Peyer's patch (tissue), 4 donors: ENCODE measurements around the gene SCN1A.
"Not testable (repeated sequence)": the region's sequence is repeated elsewhere in the genome, so short reads cannot be mapped to it uniquely, and the experiment has no call there.

ENCODE experiments used
- POLR2A ChIP-seq, 2 donors: fragments of 450-650 bp; IDR thresholded peaks; one replicate each; pipeline ENCODE4 v1.5.1; 2017; ENCODE audit warnings: antibody characterized with exemption in 2 of 2, mild to moderate bottlenecking in 2 of 2, moderate library complexity in 2 of 2
- TF ChIP-seq, protein P1 (sequence below), 6 experiments: fragments of 450-650 bp in 4 of 6; fragments of 200-600 bp in 2 of 6; sonication (generic) in 1 of 6; IDR thresholded peaks; one replicate each; pipeline ENCODE4 v1.5.1; 2017 to 2019; ENCODE audit warnings: antibody characterized with exemption in 6 of 6, mild to moderate bottlenecking in 3 of 6, moderate library complexity in 1 of 6

DNA sequence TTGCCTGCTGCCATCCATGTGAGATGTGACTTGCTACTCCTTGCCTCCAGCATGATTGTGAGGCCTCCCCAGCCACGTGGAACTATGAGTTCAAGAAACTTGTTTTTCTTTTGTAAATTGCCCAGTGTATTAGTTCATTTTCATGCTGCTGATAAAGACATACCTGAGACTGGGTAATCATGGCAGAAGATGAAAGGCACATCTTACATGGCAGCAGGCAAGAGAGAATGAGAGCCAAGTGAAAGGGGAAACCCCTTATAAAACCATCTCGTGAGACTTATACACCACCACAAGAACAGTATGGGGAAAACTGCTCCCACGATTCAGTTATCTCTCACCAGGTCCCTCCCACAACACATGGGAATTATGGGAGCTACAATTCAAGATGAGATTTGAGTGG, 11.7 kb upstream of the SCN1A start:
- TF ChIP-seq, protein P1, sequence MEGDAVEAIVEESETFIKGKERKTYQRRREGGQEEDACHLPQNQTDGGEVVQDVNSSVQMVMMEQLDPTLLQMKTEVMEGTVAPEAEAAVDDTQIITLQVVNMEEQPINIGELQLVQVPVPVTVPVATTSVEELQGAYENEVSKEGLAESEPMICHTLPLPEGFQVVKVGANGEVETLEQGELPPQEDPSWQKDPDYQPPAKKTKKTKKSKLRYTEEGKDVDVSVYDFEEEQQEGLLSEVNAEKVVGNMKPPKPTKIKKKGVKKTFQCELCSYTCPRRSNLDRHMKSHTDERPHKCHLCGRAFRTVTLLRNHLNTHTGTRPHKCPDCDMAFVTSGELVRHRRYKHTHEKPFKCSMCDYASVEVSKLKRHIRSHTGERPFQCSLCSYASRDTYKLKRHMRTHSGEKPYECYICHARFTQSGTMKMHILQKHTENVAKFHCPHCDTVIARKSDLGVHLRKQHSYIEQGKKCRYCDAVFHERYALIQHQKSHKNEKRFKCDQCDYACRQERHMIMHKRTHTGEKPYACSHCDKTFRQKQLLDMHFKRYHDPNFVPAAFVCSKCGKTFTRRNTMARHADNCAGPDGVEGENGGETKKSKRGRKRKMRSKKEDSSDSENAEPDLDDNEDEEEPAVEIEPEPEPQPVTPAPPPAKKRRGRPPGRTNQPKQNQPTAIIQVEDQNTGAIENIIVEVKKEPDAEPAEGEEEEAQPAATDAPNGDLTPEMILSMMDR (IDR thresholded peaks at IDR 0.05) = not testable (repeated sequence)
- TF ChIP-seq POLR2A (IDR thresholded peaks at IDR 0.05) = not testable (repeated sequence)
